NCI-H2227 (cell line): Measurements from ENCODE around the gene ARHGAP10.

Experiments
- DNase-seq: peaks from one replicate; lab custom pipeline; 2025; ENCODE audit not compliant: unreplicated experiment; lab: John Stamatoyannopoulos, UW

Gene ARHGAP10, protein sequence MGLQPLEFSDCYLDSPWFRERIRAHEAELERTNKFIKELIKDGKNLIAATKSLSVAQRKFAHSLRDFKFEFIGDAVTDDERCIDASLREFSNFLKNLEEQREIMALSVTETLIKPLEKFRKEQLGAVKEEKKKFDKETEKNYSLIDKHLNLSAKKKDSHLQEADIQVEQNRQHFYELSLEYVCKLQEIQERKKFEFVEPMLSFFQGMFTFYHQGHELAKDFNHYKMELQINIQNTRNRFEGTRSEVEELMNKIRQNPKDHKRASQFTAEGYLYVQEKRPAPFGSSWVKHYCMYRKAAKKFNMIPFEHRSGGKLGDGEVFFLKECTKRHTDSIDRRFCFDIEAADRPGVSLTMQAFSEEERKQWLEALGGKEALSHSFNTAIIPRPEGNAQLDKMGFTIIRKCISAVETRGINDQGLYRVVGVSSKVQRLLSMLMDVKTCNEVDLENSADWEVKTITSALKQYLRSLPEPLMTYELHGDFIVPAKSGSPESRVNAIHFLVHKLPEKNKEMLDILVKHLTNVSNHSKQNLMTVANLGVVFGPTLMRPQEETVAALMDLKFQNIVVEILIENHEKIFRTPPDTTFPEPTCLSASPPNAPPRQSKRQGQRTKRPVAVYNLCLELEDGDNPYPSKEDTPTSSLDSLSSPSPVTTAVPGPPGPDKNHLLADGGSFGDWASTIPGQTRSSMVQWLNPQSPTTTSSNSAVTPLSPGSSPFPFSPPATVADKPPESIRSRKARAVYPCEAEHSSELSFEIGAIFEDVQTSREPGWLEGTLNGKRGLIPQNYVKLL

GRCh38 chr4:147731580-147732517 lies at the start of gene ARHGAP10:
Gene ARHGAP10, plus strand, starts transcription at chr4:147732088. Its CDS starts 214 bp downstream, at chr4:147732302.
- DNase-seq: peak; percentile 19

DNA sequence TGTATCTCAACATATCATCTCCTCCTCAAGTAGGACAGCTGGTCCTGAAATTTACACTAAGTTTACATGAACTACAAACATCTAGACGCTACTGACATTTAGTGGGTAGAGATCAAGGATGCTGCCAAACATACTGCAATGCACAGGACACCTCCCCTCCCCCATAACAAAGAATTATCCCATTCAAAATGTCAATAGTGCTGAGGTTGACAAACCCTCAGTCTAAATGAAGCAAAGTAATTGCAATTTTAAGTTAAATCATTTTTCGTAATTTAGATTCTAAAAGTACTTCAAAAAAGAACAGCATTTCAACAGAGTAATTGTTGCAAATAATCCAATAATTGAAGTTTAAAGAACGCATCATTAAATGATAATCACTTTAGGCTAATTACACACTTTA lies 49.1 kb upstream of the ARHGAP10 start:
- DNase-seq: no peak

- peak; percentile 1 for DNase-seq
Observed at GRCh38 chr4:147683188-147683591, 48.7 kb upstream of the ARHGAP10 start.

- DNase-seq: peak; percentile 92
Observed at GRCh38 chr4:147683717-147684700, 47.9 kb upstream of the ARHGAP10 start, which contains the start of gene PRMT9. Gene PRMT9, minus strand, starts transcription at chr4:147684163. Its CDS starts 176 bp downstream, at chr4:147683987.

DNA sequence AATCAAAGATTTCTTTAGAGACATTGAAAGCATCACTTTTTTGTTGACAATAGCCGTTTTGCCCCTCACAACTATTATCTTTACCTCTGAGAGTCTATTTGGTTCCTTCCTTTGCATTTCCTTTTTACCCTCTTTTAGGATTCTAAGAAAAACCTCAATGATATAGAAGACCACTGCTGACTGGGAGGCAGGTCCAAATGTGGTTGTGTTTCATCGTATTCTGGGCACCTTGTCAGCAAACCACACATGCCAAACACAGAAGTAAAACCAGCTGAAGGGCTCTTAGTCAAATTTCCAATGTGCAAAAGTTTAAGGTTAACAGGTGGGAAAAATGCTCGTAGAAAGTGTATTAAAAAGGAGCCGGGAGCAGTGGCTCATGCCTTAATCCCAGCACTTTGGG lies 42.8 kb upstream of the ARHGAP10 start:
- DNase-seq: no peak

- no peak for DNase-seq
Observed at GRCh38 chr4:147691820-147692219, 40.1 kb upstream of the ARHGAP10 start.

GRCh38 chr4:147693218-147693617 lies 38.7 kb upstream of the ARHGAP10 start:
- no peak for DNase-seq

DNA sequence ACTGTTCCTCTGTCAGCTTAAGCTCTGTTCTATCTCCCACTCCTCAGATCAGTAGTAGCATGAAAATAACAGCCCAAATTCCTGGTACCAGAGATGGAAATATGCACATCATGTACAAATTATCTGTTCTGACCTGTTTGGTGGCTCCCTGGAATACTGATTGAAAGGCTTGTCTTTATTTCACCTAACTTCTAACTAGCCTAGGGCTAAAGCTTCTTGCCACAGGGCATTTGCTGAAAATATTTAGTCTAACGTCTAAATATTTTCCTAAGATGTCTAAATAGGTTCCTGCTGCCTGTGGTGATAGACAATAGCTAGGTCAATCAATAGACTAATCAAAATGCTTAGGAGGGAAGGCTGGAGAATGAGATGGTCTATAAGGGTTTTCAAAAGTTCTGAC lies 35.0 kb upstream of the ARHGAP10 start:
- DNase-seq: no peak

DNA sequence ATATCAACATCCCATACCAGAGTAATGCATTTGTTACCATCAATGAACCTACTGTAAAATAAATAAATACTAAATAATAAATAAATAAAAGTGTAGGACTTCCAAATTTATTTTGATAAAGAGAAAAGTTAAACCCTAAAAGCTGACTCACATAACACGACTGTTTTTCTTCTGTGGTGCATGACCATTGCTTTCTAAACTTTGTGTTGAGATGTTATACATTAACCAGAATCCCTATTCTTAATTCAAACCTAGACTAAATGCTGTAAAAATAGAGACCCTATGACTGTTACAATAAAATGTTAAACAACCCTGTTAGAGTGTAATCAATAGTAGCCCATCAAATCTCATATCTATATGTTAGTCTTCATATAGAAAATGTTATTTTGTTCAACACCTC lies 27.0 kb upstream of the ARHGAP10 start:
- no peak for DNase-seq

GRCh38 chr4:147707892-147708672 lies 23.8 kb upstream of the ARHGAP10 start:
- DNase-seq: no peak

GRCh38 chr4:147709999-147710398 lies 21.9 kb upstream of the ARHGAP10 start:
- no peak for DNase-seq

DNA sequence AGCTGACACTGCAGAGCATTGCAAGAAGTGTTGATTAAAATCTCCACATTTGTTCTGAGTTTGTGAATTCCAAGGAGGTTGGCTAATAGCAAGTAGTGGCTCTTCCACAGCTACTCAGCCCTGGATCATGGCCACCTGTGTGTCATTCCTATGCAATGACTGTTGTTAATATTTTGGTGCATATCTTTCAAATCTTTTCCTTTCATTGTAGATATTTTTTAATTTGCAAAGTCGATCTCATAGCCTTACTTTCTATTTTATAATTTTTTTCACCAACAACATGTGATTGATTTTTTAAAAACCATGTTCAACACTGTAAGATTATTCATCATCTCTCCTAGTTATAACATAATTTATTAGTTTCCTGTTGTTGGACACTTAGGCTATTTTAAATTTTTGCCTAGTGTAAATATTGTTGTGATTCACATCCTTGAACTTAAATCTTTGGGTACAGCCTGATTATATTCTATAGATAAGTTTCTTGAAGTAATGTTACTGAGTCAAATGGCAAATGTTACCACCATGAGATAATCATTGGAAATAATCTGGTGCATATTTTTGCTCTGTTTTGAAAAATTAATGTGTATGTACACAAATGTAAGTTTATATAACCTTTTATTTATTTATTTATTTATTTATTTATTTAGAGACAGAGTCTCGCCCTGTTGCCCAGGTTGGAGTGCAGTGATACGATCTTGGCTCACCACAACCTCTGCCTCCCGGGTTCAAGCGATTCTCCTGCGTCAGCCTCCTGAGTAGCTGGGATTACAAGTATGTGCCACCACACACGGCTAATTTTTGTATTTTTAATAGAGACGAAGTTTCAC lies 17.1 kb upstream of the ARHGAP10 start:
- DNase-seq: no peak

- no peak for DNase-seq
Observed at GRCh38 chr4:147717878-147718277, 14.0 kb upstream of the ARHGAP10 start.

GRCh38 chr4:147723326-147723725 lies 8.6 kb upstream of the ARHGAP10 start:
- DNase-seq: no peak

GRCh38 chr4:147724468-147725201 lies 7.3 kb upstream of the ARHGAP10 start:
- DNase-seq: no peak

DNA sequence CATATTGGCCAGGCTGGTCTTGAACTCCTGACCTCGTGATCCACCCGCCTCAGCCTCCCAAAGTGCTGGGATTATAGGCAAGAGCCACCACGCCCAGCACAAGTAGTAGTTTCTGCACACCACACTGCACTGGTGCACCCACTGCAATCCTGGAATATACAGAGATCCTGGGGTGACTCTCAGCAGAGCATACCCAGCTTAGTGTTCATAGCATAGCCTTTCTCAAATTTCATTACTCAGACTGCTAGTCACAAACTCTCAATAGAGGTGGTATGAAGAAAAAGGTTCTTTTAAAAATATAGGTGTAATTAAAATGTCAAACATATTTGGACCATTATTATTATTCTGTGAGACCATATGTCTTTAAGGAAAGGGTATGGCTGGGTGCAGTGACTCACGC lies 6.2 kb upstream of the ARHGAP10 start:
- DNase-seq: no peak

- DNase-seq: no peak
Observed at GRCh38 chr4:147727476-147728028, 4.3 kb upstream of the ARHGAP10 start.
